Mesenchymal stem cell (in vitro differentiated cells and primary cell): ENCODE measurements around the gene CROCC2.

Source experiments
- DNase-seq: peaks from one replicate; pipeline ENCODE4 v3.0.0-alpha.2; 2013
- H2AFZ ChIP-seq: one replicate; pipeline ENCODE4 v1.6.1; 2013; ENCODE audit warnings: low read depth, mild to moderate bottlenecking, control low read depth, inconsistent platforms, low read length, moderate library complexity
- H2AK5ac ChIP-seq: 2 replicates; pipeline ENCODE4 v1.6.1; 2013; ENCODE audit warnings: low read length, moderate library complexity, mild to moderate bottlenecking, inconsistent platforms; ENCODE audit not compliant: severe bottlenecking
- H2BK120ac ChIP-seq: one replicate; pipeline ENCODE4 v1.6.1; 2013; ENCODE audit warnings: low read depth, mild to moderate bottlenecking, inconsistent platforms, low read length, moderate library complexity
- H2BK12ac ChIP-seq, 2 experiments: one replicate each; pipeline ENCODE4 v1.6.1; 2013; ENCODE audit warnings: inconsistent platforms in 2 of 2, low read length in 2 of 2, mild to moderate bottlenecking in 2 of 2, moderate library complexity in 2 of 2, control low read depth in 1 of 2
- H2BK15ac ChIP-seq: one replicate; pipeline ENCODE4 v1.6.1; 2013; ENCODE audit warnings: mild to moderate bottlenecking, low read depth, inconsistent platforms; ENCODE audit not compliant: poor library complexity, severe bottlenecking
- H2BK5ac ChIP-seq: 2 replicates; pipeline ENCODE4 v1.6.1; 2013; ENCODE audit warnings: low read depth, mild to moderate bottlenecking, low read length, control low read depth, inconsistent platforms; ENCODE audit not compliant: poor library complexity, severe bottlenecking
- H3K14ac ChIP-seq, 2 experiments: one replicate each; pipeline ENCODE4 v1.6.1; 2013; ENCODE audit warnings: inconsistent platforms in 2 of 2, low read length in 2 of 2, control low read depth in 1 of 2, mild to moderate bottlenecking in 1 of 2, moderate library complexity in 1 of 2
- H3K18ac ChIP-seq, 2 experiments: one replicate each; pipeline ENCODE4 v1.6.1; 2013; ENCODE audit warnings: inconsistent platforms in 2 of 2, low read length in 2 of 2, control low read depth in 1 of 2, low read depth in 1 of 2, mild to moderate bottlenecking in 1 of 2
- H3K23ac ChIP-seq, 2 experiments: one replicate each; pipeline ENCODE4 v1.6.1; 2013; ENCODE audit warnings: inconsistent platforms in 2 of 2, low read length in 2 of 2, mild to moderate bottlenecking in 2 of 2, moderate library complexity in 2 of 2, control low read depth in 1 of 2
- H3K27ac ChIP-seq: 2 replicates; pipeline ENCODE4 v1.5.1; 2013; ENCODE audit warnings: mild to moderate bottlenecking, moderate library complexity, low read length, control low read depth, inconsistent platforms; ENCODE audit not compliant: poor library complexity, severe bottlenecking
- H3K27me3 ChIP-seq, 2 experiments: 2 replicates each; pipeline versions ENCODE4 v1.6.1 to v1.7.0; 2013; ENCODE audit warnings: low read length in 2 of 2, mild to moderate bottlenecking in 2 of 2, moderate library complexity in 2 of 2, control low read depth in 1 of 2, inconsistent platforms in 1 of 2; ENCODE audit not compliant: control insufficient read depth in 1 of 2, insufficient read depth in 1 of 2
- H3K36me3 ChIP-seq, 2 experiments: 2 replicates each; pipeline versions ENCODE4 v1.6.1 to v1.7.0; 2013; ENCODE audit warnings: low read length in 2 of 2, control low read depth in 1 of 2, inconsistent platforms in 1 of 2, low read depth in 1 of 2, mild to moderate bottlenecking in 1 of 2; ENCODE audit not compliant: insufficient read depth in 2 of 2, control insufficient read depth in 1 of 2
- H3K4ac ChIP-seq, 2 experiments: one replicate each; pipeline ENCODE4 v1.6.1; 2013; ENCODE audit warnings: inconsistent platforms in 2 of 2, low read length in 2 of 2, mild to moderate bottlenecking in 2 of 2, moderate library complexity in 2 of 2, control low read depth in 1 of 2, low read depth in 1 of 2
- H3K4me1 ChIP-seq: 2 replicates; pipeline ENCODE4 v1.6.1; 2013; ENCODE audit warnings: low read depth, low read length, control low read depth; ENCODE audit not compliant: control insufficient read depth, insufficient read depth
- H3K4me2 ChIP-seq: 2 replicates; pipeline ENCODE4 v1.6.1; 2013; ENCODE audit warnings: low read length, mild to moderate bottlenecking, inconsistent platforms; ENCODE audit not compliant: poor library complexity, severe bottlenecking
- H3K4me3 ChIP-seq, 2 experiments: 2 replicates each; pipeline versions ENCODE4 v1.5.1 to v1.7.0; 2013; ENCODE audit warnings: low read length in 2 of 2, mild to moderate bottlenecking in 2 of 2, control low read depth in 1 of 2, low read depth in 1 of 2; ENCODE audit not compliant: insufficient read depth in 1 of 2
- H3K79me1 ChIP-seq: replicated peaks from 2 replicates; pipeline ENCODE4 v1.6.1; 2013; ENCODE audit warnings: mild to moderate bottlenecking, control low read depth, low read length, inconsistent platforms; ENCODE audit not compliant: poor library complexity, severe bottlenecking
- H3K9ac ChIP-seq: 2 replicates; pipeline ENCODE4 v1.7.0; 2013; ENCODE audit warnings: mild to moderate bottlenecking, low read length, moderate library complexity
- H3K9me3 ChIP-seq: 2 replicates; pipeline ENCODE4 v1.7.0; 2013; ENCODE audit warnings: mild to moderate bottlenecking, low read length; ENCODE audit not compliant: control insufficient read depth
- H4K8ac ChIP-seq: one replicate; pipeline ENCODE4 v1.6.1; 2013; ENCODE audit warnings: inconsistent platforms, mild to moderate bottlenecking, low read length, moderate library complexity
- H4K91ac ChIP-seq: one replicate; pipeline ENCODE4 v1.6.1; 2013; ENCODE audit warnings: mild to moderate bottlenecking, low read length, inconsistent platforms
- WGBS: methylation state at CpG from one replicate; pipeline ENCODE4 v1.1.7; 2013; ENCODE audit warnings: mixed read lengths; 5-methylcytosine and 5-hydroxymethylcytosine counted together

The CROCC2 gene

GRCh38 chr2:240861547-240861946 is 44.6 kb upstream of the CROCC2 start:
- Histone ChIP-seq H2AFZ (no peak overlapping the region), H3K36me3 (no peaks in the 10 kb centered on the region), H3K27me3 (peaks cover 44 to 51% of the 10 kb centered on the region in 2 experiments), H2AK5ac (no peak overlapping the region), H3K4me3 (no peak overlapping the region), H2BK12ac (no peak overlapping the region), H2BK5ac (no peak overlapping the region), H3K14ac (no peak overlapping the region), H3K23ac (no peak overlapping the region), H3K27ac (no peak overlapping the region), H2BK120ac (no peak overlapping the region), H2BK15ac (no peak overlapping the region), H3K79me1 (no peaks in the 10 kb centered on the region), H3K4me2 (no peak overlapping the region), H3K9ac (no peak overlapping the region), H3K4ac (no peak overlapping the region), H4K91ac (no peak overlapping the region), H3K18ac (no peak overlapping the region), H3K4me1 (peaks cover 3% of the 10 kb centered on the region), H3K9me3 (no peaks in the 10 kb centered on the region), H4K8ac (no peak overlapping the region)
- DNase-seq = no peak
- WGBS = 83% methylated on average over 1 of the region's 2 CpGs

DNA sequence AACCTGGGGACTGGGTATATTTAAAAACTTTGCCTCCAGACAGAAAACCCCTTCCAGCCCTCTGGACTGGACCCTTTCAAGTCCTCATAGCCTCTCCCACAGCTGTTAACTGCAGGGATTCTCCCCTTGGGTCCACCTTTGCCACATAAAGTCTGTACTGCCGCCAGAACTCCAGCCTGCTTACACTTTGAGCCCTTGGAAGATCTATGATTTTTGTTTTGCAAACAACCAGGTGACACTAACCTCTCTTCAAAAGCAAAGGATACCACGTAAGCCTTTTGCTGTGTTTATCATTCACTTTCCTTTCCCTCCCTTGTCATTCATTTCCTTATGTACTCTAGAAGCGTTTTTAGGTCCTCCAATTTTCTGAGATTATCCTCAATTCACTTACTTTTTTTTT is 41.7 kb upstream of the CROCC2 start:
- Histone ChIP-seq H3K4me3 (no peak overlapping the region), H3K27ac (no peak overlapping the region), H3K4me2 (no peak overlapping the region), H3K18ac (no peak overlapping the region), H4K8ac (no peak overlapping the region), H3K9ac (no peak overlapping the region), H2BK15ac (no peak overlapping the region), H3K23ac (no peak overlapping the region), H4K91ac (no peak overlapping the region), H2AFZ (no peak overlapping the region), H3K79me1 (no peaks in the 10 kb centered on the region), H3K14ac (no peak overlapping the region), H3K4ac (no peak overlapping the region), H3K4me1 (no peaks in the 10 kb centered on the region), H3K36me3 (no peaks in the 10 kb centered on the region), H2AK5ac (no peak overlapping the region), H2BK12ac (no peak overlapping the region), H2BK120ac (no peak overlapping the region), H3K9me3 (no peaks in the 10 kb centered on the region), H3K27me3 (peaks cover 53 to 65% of the 10 kb centered on the region in 2 experiments), H2BK5ac (no peak overlapping the region)
- no peak for DNase-seq
- WGBS = 71% methylated on average over 3 of the region's 3 CpGs

- Histone ChIP-seq H2BK120ac (no peak overlapping the region), H2AK5ac (no peak overlapping the region), H3K27me3 (peaks cover 59 to 62% of the 10 kb centered on the region in 2 experiments), H3K14ac (no peak overlapping the region), H3K4ac (no peak overlapping the region), H2BK5ac (no peak overlapping the region), H3K23ac (no peak overlapping the region), H4K91ac (no peak overlapping the region), H3K27ac (no peak overlapping the region), H3K4me3 (no peak overlapping the region), H3K36me3 (no peaks in the 10 kb centered on the region), H3K9ac (no peak overlapping the region), H3K9me3 (no peaks in the 10 kb centered on the region), H3K79me1 (no peaks in the 10 kb centered on the region), H4K8ac (no peak overlapping the region), H3K18ac (no peak overlapping the region), H3K4me2 (no peak overlapping the region), H2AFZ (peak overlapping the region; percentile 4), H2BK12ac (no peak overlapping the region), H2BK15ac (no peak overlapping the region), H3K4me1 (no peaks in the 10 kb centered on the region)
- DNase-seq = no peak
- WGBS = 88% methylated on average over 3 of the region's 5 CpGs
These were observed 40.7 kb upstream of the CROCC2 start for GRCh38 chr2:240865391-240865790.

DNA sequence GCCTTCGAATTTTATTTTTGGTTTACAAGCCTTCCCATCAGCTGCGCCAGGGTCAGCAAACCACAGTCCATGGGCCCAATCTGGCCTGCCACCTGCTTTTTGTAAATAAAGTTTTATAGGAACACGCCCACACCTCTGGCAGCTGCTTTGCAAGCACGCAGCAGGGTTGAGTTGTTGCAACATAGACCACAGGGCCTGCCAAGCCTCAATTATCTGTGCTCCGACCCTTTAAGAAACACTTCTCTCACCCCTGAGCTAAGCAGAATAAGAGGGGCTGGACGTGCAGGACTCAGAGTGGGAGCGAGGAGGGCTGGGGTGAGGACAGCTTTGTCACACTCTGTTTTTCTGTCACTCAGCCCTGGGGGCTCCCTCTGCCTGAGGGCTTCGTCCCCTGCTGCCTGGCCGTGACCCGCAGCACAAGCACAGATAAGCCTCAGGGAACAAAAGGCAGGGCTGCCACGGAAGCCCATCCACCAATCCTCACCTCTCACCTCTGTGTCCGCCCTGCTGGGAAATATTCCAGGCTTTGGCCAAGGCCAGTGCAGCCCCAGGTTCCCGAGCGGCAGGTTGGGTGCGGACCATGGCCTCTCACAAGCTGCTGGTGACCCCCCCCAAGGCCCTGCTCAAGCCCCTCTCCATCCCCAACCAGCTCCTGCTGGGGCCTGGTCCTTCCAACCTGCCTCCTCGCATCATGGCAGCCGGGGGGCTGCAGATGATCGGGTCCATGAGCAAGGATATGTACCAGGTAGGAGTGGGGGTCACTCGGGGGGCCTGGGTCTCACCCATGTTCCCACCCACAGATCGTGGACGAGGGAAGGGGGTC is 37.6 kb upstream of the CROCC2 start, which contains the start of gene AGXT:
Gene AGXT, plus strand, starts transcription at position 539 of the 823 bp plus-strand sequence. Its CDS starts 42 bp downstream, at position 581.
- no peak within 1 kb of the TSS for H3K14ac ChIP-seq
- H2BK12ac ChIP-seq = no peak within 1 kb of the TSS

More for the DNA sequence above, 37.6 kb upstream of the CROCC2 start, which contains the start of gene AGXT:
- Histone ChIP-seq H3K36me3 (no peaks in the 10 kb centered on the region), H3K79me1 (no peaks in the 10 kb centered on the region), H2BK5ac (no peak within 1 kb of the TSS), H3K23ac (no peak within 1 kb of the TSS), H3K9ac (no peak within 1 kb of the TSS), H2BK15ac (no peak within 1 kb of the TSS), H3K27me3 (peaks cover 39 to 81% of the 10 kb centered on the region in 2 experiments), H3K4ac (no peak within 1 kb of the TSS), H3K4me2 (no peak within 1 kb of the TSS), H3K4me3 (no peak within 1 kb of the TSS), H3K18ac (no peak within 1 kb of the TSS), H2AFZ (no peak within 1 kb of the TSS), H2BK120ac (no peak within 1 kb of the TSS), H3K9me3 (no peaks in the 10 kb centered on the region), H4K8ac (no peak within 1 kb of the TSS), H3K27ac (no peak within 1 kb of the TSS), H4K91ac (no peak within 1 kb of the TSS), H3K4me1 (no peaks in the 10 kb centered on the region), H2AK5ac (no peak within 1 kb of the TSS)
- no peak for DNase-seq
- 72% methylated on average over 21 of the region's 21 CpGs for WGBS
